Activated CD8-positive, alpha-beta memory T cell treated with anti-CD3 and anti-CD28 coated beads, Interleukin-2, amount 50 U/mL, for 1 hour (primary cell): ENCODE measurements around the gene EYA4.

Source experiments
- DNase-seq: peaks from one replicate; pipeline ENCODE4 v3.0.0-alpha.2; 2020; ENCODE audit errors: extremely low read depth

Gene EYA4

GRCh38 chr6:133577851-133578250 lies 336.7 kb downstream of the EYA4 start:
- no peak for DNase-seq
